HCT116 (cell line): ENCODE results near the gene PIK3R2. TPM values are rescaled to one million over a fixed set of nuclear protein-coding genes. Genes with fewer than 3 reads are reported as not detected.
"Not testable (repeated sequence)": the region's sequence is repeated elsewhere in the genome, so short reads cannot be mapped to it uniquely, and the experiment has no call there.

Experiments
- ATAC-seq: fragments of 200-7000 bp; cut with Tn5 transposase; 2 replicates; pipeline ENCODE4 v1.9.1; 2020; ENCODE audit warnings: mild to moderate bottlenecking, moderate library complexity
- BruUV-seq: library from RNA; stranded (reverse); fragments of 400-500 nt; replicated peaks from 2 replicates; lab custom pipeline; 2021; lab: Mats Ljungman, UMichigan
- CTCF ChIA-PET: fragments of 300-600 bp; sonication (Branson Sonifier 250); formaldehyde crosslinking; loops from one replicate; lab custom pipeline; 2021; ENCODE audit warnings: antibody characterized with exemption; lab: Charles Lee
- POLR2A ChIA-PET: fragments of 300-600, 350-600 bp; sonication (Branson Sonifier 250); formaldehyde crosslinking; loops from one replicate; lab custom pipeline; 2021; ENCODE audit warnings: antibody characterized with exemption; lab: Charles Lee
- RAD21 ChIA-PET, 2 experiments: fragments of 300-600 bp; sonication (Branson Sonifier 250); formaldehyde crosslinking; loops; one replicate each; lab custom pipeline; 2023; ENCODE audit warnings: low total read pairs in 2 of 2; ENCODE audit not compliant: uncharacterized antibody in 2 of 2, unreplicated experiment in 2 of 2, low non-redundant PET in 1 of 2; lab: Charles Lee
- DNase-seq: peaks from one replicate; pipeline ENCODE4 v3.0.0-alpha.2; 2010; ENCODE audit warnings: low read depth, low spot score
- H2AFZ ChIP-seq: fragments of 200-600 bp; shearing (Covaris generic), sonication (generic); 2 replicates; pipeline ENCODE4 v1.6.1; 2017; ENCODE audit warnings: low read depth, mixed run types, mixed read lengths, antibody characterized with exemption, low read length; ENCODE audit not compliant: poor library complexity, severe bottlenecking
- H3K27ac ChIP-seq: 2 replicates; pipeline ENCODE4 v1.5.1; 2012; ENCODE audit warnings: low read depth, low read length
- H3K27me3 ChIP-seq: fragments of 200-600 bp; sonication (generic); 2 replicates; pipeline ENCODE4 v1.6.1; 2016; ENCODE audit warnings: mixed run types, low read length, mixed read lengths; ENCODE audit not compliant: insufficient read depth
- H3K36me3 ChIP-seq, 2 experiments: fragments of 200-500 bp in 1 of 2; fragments of 200-600 bp in 1 of 2; sonication (Bioruptor generic) in 1 of 2; sonication (generic) in 1 of 2; 2 replicates each; pipeline versions ENCODE4 v1.5.1 to v1.6.1; 2014 to 2016; ENCODE audit warnings: low read length in 2 of 2, inconsistent platforms in 1 of 2, mixed read lengths in 1 of 2, mixed run types in 1 of 2; ENCODE audit not compliant: insufficient read depth in 2 of 2, control insufficient read depth in 1 of 2
- H3K4me1 ChIP-seq, 2 experiments: fragments of 200-600 bp in 1 of 2; sonication (generic) in 1 of 2; 2 replicates each; pipeline versions ENCODE4 v1.5.1 to v1.6.1; 2012 to 2017; ENCODE audit warnings: low read length in 2 of 2, inconsistent platforms in 1 of 2, mild to moderate bottlenecking in 1 of 2, mixed read lengths in 1 of 2, mixed run types in 1 of 2, moderate library complexity in 1 of 2; ENCODE audit not compliant: insufficient read depth in 2 of 2, control insufficient read depth in 1 of 2
- H3K4me2 ChIP-seq: fragments of 200-600 bp; sonication (generic); 2 replicates; pipeline ENCODE4 v1.6.1; 2017; ENCODE audit warnings: mixed run types, low read length, mixed read lengths
- H3K4me3 ChIP-seq, 2 experiments: fragments of 200-600 bp in 1 of 2; sonication (generic) in 1 of 2; replicated peaks in 1 of 2; 2 replicates each; pipeline ENCODE4 v1.5.1; 2011 to 2016; ENCODE audit warnings: low read length in 2 of 2, control low read depth in 1 of 2, low read depth in 1 of 2, mild to moderate bottlenecking in 1 of 2, mixed read lengths in 1 of 2, mixed run types in 1 of 2
- H3K79me2 ChIP-seq: fragments of 200-600 bp; sonication (generic); 2 replicates; pipeline ENCODE4 v1.6.1; 2017; ENCODE audit warnings: mild to moderate bottlenecking, mixed run types, low read length, moderate library complexity, mixed read lengths; ENCODE audit not compliant: insufficient read depth
- H3K9ac ChIP-seq: fragments of 200-600 bp; sonication (generic); 2 replicates; pipeline ENCODE4 v1.6.1; 2016; ENCODE audit warnings: low read length, mixed read lengths
- H3K9me2 ChIP-seq: fragments of 200-600 bp; sonication (generic), shearing (Covaris generic); 2 replicates; pipeline ENCODE4 v1.6.1; 2017; ENCODE audit warnings: mixed run types, mild to moderate bottlenecking, moderate library complexity; ENCODE audit not compliant: insufficient read depth
- H3K9me3 ChIP-seq, 2 experiments: fragments of 200-500 bp in 1 of 2; fragments of 200-600 bp in 1 of 2; sonication (Bioruptor generic) in 1 of 2; sonication (generic) in 1 of 2; 2 replicates each; pipeline ENCODE4 v1.6.1; 2014 to 2017; ENCODE audit warnings: low read length in 2 of 2, mixed read lengths in 2 of 2, inconsistent platforms in 1 of 2, low read depth in 1 of 2, mild to moderate bottlenecking in 1 of 2, mixed run types in 1 of 2, moderate library complexity in 1 of 2; ENCODE audit not compliant: control insufficient read depth in 1 of 2, insufficient read depth in 1 of 2
- H4K20me1 ChIP-seq: fragments of 200-600 bp; sonication (generic), shearing (Covaris generic); 2 replicates; pipeline ENCODE4 v1.6.1; 2017; ENCODE audit warnings: mixed run types, mild to moderate bottlenecking, moderate library complexity; ENCODE audit not compliant: insufficient read depth
- CBX3 ChIP-seq: IDR thresholded peaks from 2 replicates; pipeline ENCODE4 v1.6.1; 2012; ENCODE audit warnings: low read depth
- CTCF ChIP-seq, 3 experiments: fragments of 200-600 bp in 1 of 3; sonication (generic) in 1 of 3; IDR thresholded peaks in 2 of 3; conservative IDR thresholded peaks in 1 of 3; 2 replicates each; pipeline ENCODE4 v1.5.1; 2012 to 2017; ENCODE audit warnings: low read depth in 2 of 3, low read length in 2 of 3, antibody characterized with exemption in 1 of 3, borderline replicate concordance in 1 of 3, control low read depth in 1 of 3, mild to moderate bottlenecking in 1 of 3, mixed read lengths in 1 of 3, mixed run types in 1 of 3, moderate library complexity in 1 of 3; ENCODE audit not compliant: insufficient read depth in 1 of 3
- FOSL1 ChIP-seq: IDR thresholded peaks from 2 replicates; pipeline ENCODE4 v1.6.1; 2012; ENCODE audit warnings: low read depth
- RAD21 ChIP-seq: IDR thresholded peaks from 2 replicates; pipeline ENCODE4 v1.6.1; 2012; ENCODE audit warnings: low read depth, mild to moderate bottlenecking
- SP1 ChIP-seq: IDR thresholded peaks from 2 replicates; pipeline ENCODE4 v1.6.1; 2012; ENCODE audit warnings: low read depth
- SRF ChIP-seq: IDR thresholded peaks from 2 replicates; pipeline ENCODE4 v1.6.1; 2012; ENCODE audit warnings: low read depth
- TCF7L2 ChIP-seq: IDR thresholded peaks from 2 replicates; pipeline ENCODE4 v1.7.0; 2011; ENCODE audit warnings: borderline replicate concordance, inconsistent platforms; ENCODE audit not compliant: insufficient read depth, insufficient read length; ENCODE audit errors: extremely low read depth
- YY1 ChIP-seq: IDR thresholded peaks from 2 replicates; pipeline ENCODE4 v1.6.1; 2011; ENCODE audit warnings: low read length, low read depth, moderate library complexity, mild to moderate bottlenecking; ENCODE audit not compliant: insufficient replicate concordance; ENCODE audit errors: extremely low read depth
- ZBTB33 ChIP-seq: IDR thresholded peaks from 2 replicates; pipeline ENCODE4 v1.6.1; 2011; ENCODE audit warnings: mild to moderate bottlenecking, low read length, moderate library complexity; ENCODE audit not compliant: insufficient replicate concordance; ENCODE audit errors: extremely low read depth
- intact Hi-C: fragments of 100-400 bp; cut with micrococcal nuclease; formaldehyde crosslinking; loops from 2 replicates; pipeline ENCODE4 v1.10.0; 2022
- total RNA-seq: library from RNA; stranded (reverse); gene quantifications from one replicate; pipeline ENCODE4 v1.2.1, GENCODE V29; 2021; ENCODE audit not compliant: unreplicated experiment

Gene PIK3R2
- total RNA-seq, 1 experiment from 2014 or later: 53.4 TPM

- Histone ChIP-seq H3K27me3 (no peaks in the 10 kb centered on the region), H3K4me2 (peak overlapping the region; percentile 68), H3K4me1 (peaks cover 10 to 23% of the 10 kb centered on the region in 2 experiments), H3K36me3 (no peaks in the 10 kb centered on the region), H3K79me2 (peaks cover 1% of the 10 kb centered on the region; the same call in 1 of the 2 replicates), H3K4me3 (peak overlapping the region; percentile 19 to 23), H4K20me1 (no peaks in the 10 kb centered on the region), H3K27ac (no peak overlapping the region)
- ATAC-seq: no peak
- intact Hi-C loops: loop anchor here (1.0 to 10.0 kb wide), 2 partner anchors 43 to 116 kb away; partner anchors contain the start of gene LSM4
- POLR2A ChIA-PET: interaction anchor here (0.6 to 1.4 kb wide), 7 partner anchors 12 to 174 kb away, joined by 3 to 6 read pairs (median 3); partner anchors contain the start of gene MPV17L2
- DNase-seq: no peak
- TF ChIP-seq TCF7L2: no peak
- no peak for TF ChIP-seq SP1
- TF ChIP-seq SRF: no peak
- TF ChIP-seq FOSL1: no peak
- TF ChIP-seq YY1: no peak
- TF ChIP-seq CTCF (IDR thresholded peaks at IDR 0.05 in 2 of 3, conservative IDR thresholded peaks at IDR 0.05 in 1 of 3; ENCODE audit: borderline replicate concordance in 1 of 3, insufficient read depth in 1 of 3, low read depth in 2 of 3, low read length in 2 of 3): peak; percentile 55 to 79 (median 63); a peak in 5 of 6 replicates
- TF ChIP-seq ZBTB33: no peak
- no peak for TF ChIP-seq CBX3
- TF ChIP-seq RAD21: peak; percentile 81
- TF ChIP-seq, all 23 proteins: peak for 2
- BruUV-seq: no TSS peak
- Histone ChIP-seq H3K9me2 (no peaks in the 10 kb centered on the region), H3K9me3 (no peaks in the 10 kb centered on the region), H3K9ac (peak overlapping the region; percentile 24; the same call in 1 of the 2 replicates), H2AFZ (peak overlapping the region; percentile 77)
- ChIA-PET RAD21 (interaction anchor here (0.6 to 2.0 kb wide), 6 partner anchors 17 to 138 kb away, joined by 3 to 11 read pairs (median 4); no protein-coding TSS in a partner anchor), CTCF (interaction anchor here (0.6 to 5.9 kb wide), 11 partner anchors 12 to 1274 kb away, joined by 3 to 106 read pairs (median 6); partner anchors contain the start of gene SSBP4)
Observed at GRCh38 chr19:18208098-18208951, 55.4 kb downstream of the PIK3R2 start.

GRCh38 chr19:18209912-18210311, 56.9 kb downstream of the PIK3R2 start:
- POLR2A ChIA-PET: interaction anchor here (1.6 kb wide), 1 partner anchor 14 kb away, joined by 5 read pairs; no protein-coding TSS in a partner anchor
- not testable (repeated sequence) for BruUV-seq, H4K20me1 ChIP-seq, H3K36me3 ChIP-seq, H3K4me2 ChIP-seq, H3K27ac ChIP-seq, H3K4me3 ChIP-seq, H2AFZ ChIP-seq, ATAC-seq, H3K27me3 ChIP-seq, H3K9ac ChIP-seq, H3K9me3 ChIP-seq, DNase-seq, H3K9me2 ChIP-seq, H3K79me2 ChIP-seq
- intact Hi-C loops: loop anchor here (10.0 kb wide), 1 partner anchor 115 kb away; the partner anchor contains the start of gene LSM4
- CTCF ChIA-PET: interaction anchor here (1.1 to 2.2 kb wide), 2 partner anchors 14 to 42 kb away, joined by 3 to 8 read pairs; no protein-coding TSS in a partner anchor
- RAD21 ChIA-PET: interaction anchor here in 1 of 2 experiments (0.7 kb wide), 1 partner anchor 34 kb away, joined by 4 read pairs; no protein-coding TSS in a partner anchor
- peaks cover 13 to 32% of the 10 kb centered on the region in 2 experiments for H3K4me1 ChIP-seq
